ENCODE results near the gene CGNL1. TPM values are rescaled to one million over a fixed set of nuclear protein-coding genes. Genes with fewer than 3 reads are reported as not detected.

CGNL1 gene
- total RNA-seq, 6 experiments from 2014 or later = 23.6 to 54.5 (median 42.9) TPM

DNA sequence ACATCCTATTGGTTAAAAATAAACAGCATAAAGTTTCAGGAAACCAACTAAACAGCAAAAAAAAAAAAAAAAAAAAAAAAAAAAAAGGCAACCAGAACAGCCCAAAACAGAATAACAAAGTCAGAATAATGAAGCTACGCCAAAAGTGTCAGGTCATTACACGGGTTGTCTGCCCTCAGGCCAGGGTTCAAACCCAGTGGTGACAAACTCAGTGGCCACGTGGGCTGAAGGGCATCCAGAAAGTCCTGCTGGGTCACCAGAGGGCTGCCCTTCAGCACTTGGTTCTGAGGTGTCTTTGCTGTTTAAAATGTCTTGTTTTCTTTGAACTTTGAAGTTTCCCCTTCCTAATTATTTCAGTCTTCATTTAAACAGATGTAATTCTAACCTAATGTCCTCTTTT lies 61.3 kb downstream of the CGNL1 start:
- intact Hi-C loops (cut with DNase I) = no loop called here
- 35% methylated on average over 3 of the region's 3 CpGs for WGBS (ENCODE audit: insufficient coverage, low coverage, low lambda C conversion rate, missing lambda C conversion rate)
- ATAC-seq = peak; percentile 88 to 95 (median 95)
- H3K27me3 ChIP-seq = no peaks in the 10 kb centered on the region
- H3K9me3 ChIP-seq = no peaks in the 10 kb centered on the region
- TF ChIP-seq, protein P1, sequence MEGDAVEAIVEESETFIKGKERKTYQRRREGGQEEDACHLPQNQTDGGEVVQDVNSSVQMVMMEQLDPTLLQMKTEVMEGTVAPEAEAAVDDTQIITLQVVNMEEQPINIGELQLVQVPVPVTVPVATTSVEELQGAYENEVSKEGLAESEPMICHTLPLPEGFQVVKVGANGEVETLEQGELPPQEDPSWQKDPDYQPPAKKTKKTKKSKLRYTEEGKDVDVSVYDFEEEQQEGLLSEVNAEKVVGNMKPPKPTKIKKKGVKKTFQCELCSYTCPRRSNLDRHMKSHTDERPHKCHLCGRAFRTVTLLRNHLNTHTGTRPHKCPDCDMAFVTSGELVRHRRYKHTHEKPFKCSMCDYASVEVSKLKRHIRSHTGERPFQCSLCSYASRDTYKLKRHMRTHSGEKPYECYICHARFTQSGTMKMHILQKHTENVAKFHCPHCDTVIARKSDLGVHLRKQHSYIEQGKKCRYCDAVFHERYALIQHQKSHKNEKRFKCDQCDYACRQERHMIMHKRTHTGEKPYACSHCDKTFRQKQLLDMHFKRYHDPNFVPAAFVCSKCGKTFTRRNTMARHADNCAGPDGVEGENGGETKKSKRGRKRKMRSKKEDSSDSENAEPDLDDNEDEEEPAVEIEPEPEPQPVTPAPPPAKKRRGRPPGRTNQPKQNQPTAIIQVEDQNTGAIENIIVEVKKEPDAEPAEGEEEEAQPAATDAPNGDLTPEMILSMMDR (IDR thresholded peaks at IDR 0.05) = no peak
- TF ChIP-seq POLR2A (IDR thresholded peaks at IDR 0.05) = no peak
- H3K4me3 ChIP-seq = no peak overlapping the region
- peaks cover 0 to 4% (median 1%) of the 10 kb centered on the region in 4 donors for H3K36me3 ChIP-seq
- H3K27ac ChIP-seq = peak overlapping the region; percentile 58 to 84 (median 72)
- DNase-seq = peak; percentile 79 to 92 (median 91)
- H3K4me1 ChIP-seq = peaks cover 0 to 35% (median 9%) of the 10 kb centered on the region in 4 donors

DNA sequence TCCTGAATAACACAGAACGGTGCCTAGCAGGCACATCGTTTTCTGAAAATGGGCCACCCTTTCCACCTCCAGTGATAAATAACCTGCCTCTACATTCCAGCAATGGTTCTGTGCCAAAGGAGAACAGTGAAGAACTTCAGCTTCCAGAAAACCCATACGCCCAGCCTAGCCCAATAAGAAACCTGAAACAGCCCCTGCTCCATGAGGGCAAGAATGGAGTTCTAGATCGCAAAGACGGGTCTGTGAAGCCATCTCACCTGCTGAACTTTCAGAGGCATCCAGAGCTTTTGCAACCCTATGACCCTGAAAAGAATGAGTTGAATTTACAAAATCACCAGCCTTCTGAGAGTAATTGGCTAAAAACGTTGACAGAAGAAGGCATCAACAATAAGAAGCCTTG lies 61.9 kb downstream of the CGNL1 start:
- WGBS (ENCODE audit: insufficient coverage, low coverage, low lambda C conversion rate, missing lambda C conversion rate) = 59% methylated on average over 3 of the region's 6 CpGs
- Histone ChIP-seq H3K27ac (peak overlapping the region; percentile 58 to 84 (median 72)), H3K36me3 (peaks cover 0 to 10% (median 4%) of the 10 kb centered on the region in 4 donors), H3K27me3 (no peaks in the 10 kb centered on the region), H3K9me3 (no peaks in the 10 kb centered on the region), H3K4me1 (peaks cover 0 to 32% (median 8%) of the 10 kb centered on the region in 4 donors), H3K4me3 (no peak overlapping the region)
- peak in 1 of 4 donors; percentile 4 for ATAC-seq
- TF ChIP-seq POLR2A (IDR thresholded peaks at IDR 0.05) = no peak
- TF ChIP-seq, protein P1 (IDR thresholded peaks at IDR 0.05) = no peak
- intact Hi-C loops (cut with DNase I) = no loop called here
- DNase-seq = no peak

GRCh38 chr15:57439128-57440027 lies 63.1 kb downstream of the CGNL1 start:
- Histone ChIP-seq H3K4me1 (peaks cover 0 to 32% (median 8%) of the 10 kb centered on the region in 4 donors), H3K27ac (no peak overlapping the region), H3K9me3 (no peaks in the 10 kb centered on the region), H3K36me3 (peaks cover 0 to 19% (median 10%) of the 10 kb centered on the region in 4 donors), H3K4me3 (no peak overlapping the region), H3K27me3 (no peaks in the 10 kb centered on the region)
- 85% methylated on average over 12 of the region's 26 CpGs for WGBS (ENCODE audit: insufficient coverage, low coverage, low lambda C conversion rate, missing lambda C conversion rate)
- intact Hi-C loops (cut with DNase I) = no loop called here
- no peak for TF ChIP-seq POLR2A (IDR thresholded peaks at IDR 0.05)
- ATAC-seq (no peak), DNase-seq (no peak)

- peak overlapping the region in 1 of 3 donors; percentile 12 for H3K27ac ChIP-seq
- WGBS (ENCODE audit: insufficient coverage, low coverage, low lambda C conversion rate, missing lambda C conversion rate) = 84% methylated on average over 3 of the region's 3 CpGs
- TF ChIP-seq, protein P1 (IDR thresholded peaks at IDR 0.05) = no peak
- TF ChIP-seq POLR2A (IDR thresholded peaks at IDR 0.05) = no peak
- H3K36me3 ChIP-seq = peaks cover 0 to 19% (median 10%) of the 10 kb centered on the region in 4 donors
- intact Hi-C loops (cut with DNase I) = no loop called here
- H3K9me3 ChIP-seq = no peaks in the 10 kb centered on the region
- ATAC-seq = no peak
- peaks cover 0 to 32% (median 8%) of the 10 kb centered on the region in 4 donors for H3K4me1 ChIP-seq
- DNase-seq = no peak
- no peaks in the 10 kb centered on the region for H3K27me3 ChIP-seq
- no peak overlapping the region for H3K4me3 ChIP-seq
These were observed 63.9 kb downstream of the CGNL1 start for GRCh38 chr15:57440167-57440566.

DNA sequence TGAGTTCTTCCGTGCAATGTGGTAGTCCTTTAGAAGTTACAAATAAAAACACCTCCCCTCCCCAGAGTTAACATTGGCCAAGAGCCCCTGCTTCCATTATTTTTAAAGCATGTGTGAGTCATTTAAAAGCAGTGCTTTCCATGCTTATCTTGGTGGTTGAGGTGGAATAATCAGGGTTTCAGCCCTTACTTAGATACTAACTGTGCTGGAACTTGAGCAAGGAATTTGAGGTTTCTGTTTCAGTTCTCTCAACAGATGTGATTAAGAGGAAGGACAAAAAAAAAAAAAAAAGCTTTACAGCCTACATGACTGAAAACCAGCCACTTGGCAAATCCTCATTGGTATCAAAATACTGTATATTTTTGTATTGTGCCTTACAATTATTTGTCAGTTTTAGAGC lies 64.5 kb downstream of the CGNL1 start:
- intact Hi-C loops (cut with DNase I) = no loop called here
- H3K36me3 ChIP-seq = peaks cover 0 to 19% (median 10%) of the 10 kb centered on the region in 4 donors
- peak in 1 of 4 donors; percentile 39 for ATAC-seq

More for the DNA sequence above, 64.5 kb downstream of the CGNL1 start:
- WGBS (ENCODE audit: insufficient coverage, low coverage, low lambda C conversion rate, missing lambda C conversion rate) = 54% methylated on average over 1 of the region's 1 CpG
- no peak for DNase-seq
- Histone ChIP-seq H3K9me3 (no peaks in the 10 kb centered on the region), H3K27me3 (no peaks in the 10 kb centered on the region), H3K4me3 (no peak overlapping the region), H3K27ac (peak overlapping the region in 1 of 3 donors; percentile 12), H3K4me1 (peaks cover 0 to 25% (median 8%) of the 10 kb centered on the region in 4 donors)
- TF ChIP-seq, protein P1 (IDR thresholded peaks at IDR 0.05) = no peak
- no peak for TF ChIP-seq POLR2A (IDR thresholded peaks at IDR 0.05)
